Fibroblast of lung (primary cell): ENCODE results near the gene CCDC88C.

ENCODE experiments used
- CTCF ChIP-seq, 2 donors: IDR thresholded peaks in 1 of 2; conservative IDR thresholded peaks in 1 of 2; 1 replicate in 1 of 2; 2 replicates in 1 of 2; pipeline ENCODE4 v1.5.1; 2011 to 2012; ENCODE audit warnings: low read length in 2 of 2, control low read depth in 1 of 2, inconsistent platforms in 1 of 2, low read depth in 1 of 2, mild to moderate bottlenecking in 1 of 2
- EZH2 ChIP-seq: IDR thresholded peaks from 2 replicates; pipeline ENCODE4 v1.5.1; 2012; ENCODE audit warnings: low read length, control low read depth, mild to moderate bottlenecking; ENCODE audit errors: missing control alignments

GRCh38 chr14:91414475-91414833, 3.2 kb downstream of the CCDC88C start:
- TF ChIP-seq EZH2 (no peak), CTCF (conservative IDR thresholded peaks at IDR 0.05 in 1 of 2, IDR thresholded peaks at IDR 0.05 in 1 of 2; ENCODE audit: low read depth in 1 of 2, low read length in 2 of 2) (no peak)
